ENCODE measurements around the gene BNC2.

The BNC2 gene

GRCh38 chr9:16627521-16627920 lies 242.9 kb downstream of the BNC2 start:
- TF ChIP-seq, protein P1, sequence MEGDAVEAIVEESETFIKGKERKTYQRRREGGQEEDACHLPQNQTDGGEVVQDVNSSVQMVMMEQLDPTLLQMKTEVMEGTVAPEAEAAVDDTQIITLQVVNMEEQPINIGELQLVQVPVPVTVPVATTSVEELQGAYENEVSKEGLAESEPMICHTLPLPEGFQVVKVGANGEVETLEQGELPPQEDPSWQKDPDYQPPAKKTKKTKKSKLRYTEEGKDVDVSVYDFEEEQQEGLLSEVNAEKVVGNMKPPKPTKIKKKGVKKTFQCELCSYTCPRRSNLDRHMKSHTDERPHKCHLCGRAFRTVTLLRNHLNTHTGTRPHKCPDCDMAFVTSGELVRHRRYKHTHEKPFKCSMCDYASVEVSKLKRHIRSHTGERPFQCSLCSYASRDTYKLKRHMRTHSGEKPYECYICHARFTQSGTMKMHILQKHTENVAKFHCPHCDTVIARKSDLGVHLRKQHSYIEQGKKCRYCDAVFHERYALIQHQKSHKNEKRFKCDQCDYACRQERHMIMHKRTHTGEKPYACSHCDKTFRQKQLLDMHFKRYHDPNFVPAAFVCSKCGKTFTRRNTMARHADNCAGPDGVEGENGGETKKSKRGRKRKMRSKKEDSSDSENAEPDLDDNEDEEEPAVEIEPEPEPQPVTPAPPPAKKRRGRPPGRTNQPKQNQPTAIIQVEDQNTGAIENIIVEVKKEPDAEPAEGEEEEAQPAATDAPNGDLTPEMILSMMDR (conservative IDR thresholded peaks at IDR 0.05; ENCODE audit: low read depth, low read length): no peak
- H3K4me3 ChIP-seq (ENCODE audit: low read length): no peak overlapping the region
- DNase-seq (ENCODE audit: low read depth): no peak

DNA sequence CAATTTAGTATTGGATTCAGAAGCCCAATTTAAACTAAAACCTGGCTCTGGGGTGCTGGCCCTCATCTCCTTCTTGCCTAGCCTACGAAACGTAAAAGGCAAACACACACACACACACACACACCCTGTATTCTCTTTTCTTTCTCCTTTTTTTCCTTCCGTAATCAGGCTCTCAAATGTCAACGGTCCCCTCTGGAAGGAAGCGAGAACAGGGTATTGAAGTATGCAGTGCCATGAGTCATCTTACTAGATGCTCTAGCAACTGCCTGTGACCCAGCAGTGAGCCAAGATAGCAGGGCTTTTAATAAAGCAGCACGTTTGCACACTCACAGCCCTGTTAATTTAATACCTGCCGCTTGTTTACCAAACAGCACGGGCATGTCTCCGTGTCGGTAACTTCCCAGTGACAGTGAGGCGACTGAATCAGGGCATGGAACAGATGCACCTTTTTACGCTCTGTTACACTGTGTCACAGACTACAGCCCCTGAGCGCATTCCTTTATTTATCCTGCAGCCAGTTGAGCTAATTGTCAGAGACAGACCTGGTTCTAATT lies 243.8 kb downstream of the BNC2 start:
- DNase-seq (ENCODE audit: low read depth): peak; percentile 77
- H3K4me3 ChIP-seq (ENCODE audit: low read length): peak overlapping the region; percentile 14
- TF ChIP-seq, protein P1 (conservative IDR thresholded peaks at IDR 0.05; ENCODE audit: low read depth, low read length): no peak

DNA sequence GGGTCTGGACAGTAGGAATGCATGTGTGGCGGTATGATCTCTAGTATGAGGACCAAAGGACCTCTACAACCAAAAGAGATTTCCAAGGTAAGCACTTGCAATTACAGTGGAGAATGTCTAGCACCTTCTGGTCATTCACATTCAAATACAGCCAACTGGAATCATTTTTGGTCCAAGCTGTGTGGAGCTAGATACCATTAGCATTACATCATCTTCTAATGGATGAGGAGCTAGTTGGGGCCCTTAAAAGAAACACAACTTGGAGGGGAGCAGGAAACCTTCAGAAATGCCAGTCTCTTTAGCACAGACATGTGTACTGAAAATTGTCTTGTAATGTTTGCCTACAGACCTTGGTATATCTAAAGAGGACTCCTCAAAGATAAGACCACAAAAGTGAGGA lies 244.7 kb downstream of the BNC2 start:
- TF ChIP-seq, protein P1 (conservative IDR thresholded peaks at IDR 0.05; ENCODE audit: low read depth, low read length): no peak
- no peak overlapping the region for H3K4me3 ChIP-seq (ENCODE audit: low read length)
- DNase-seq (ENCODE audit: low read depth): no peak

GRCh38 chr9:16625161-16625631 lies 245.3 kb downstream of the BNC2 start:
- no peak for DNase-seq (ENCODE audit: low read depth)
- TF ChIP-seq, protein P1 (conservative IDR thresholded peaks at IDR 0.05; ENCODE audit: low read depth, low read length): no peak
- H3K4me3 ChIP-seq (ENCODE audit: low read length): no peak overlapping the region

DNA sequence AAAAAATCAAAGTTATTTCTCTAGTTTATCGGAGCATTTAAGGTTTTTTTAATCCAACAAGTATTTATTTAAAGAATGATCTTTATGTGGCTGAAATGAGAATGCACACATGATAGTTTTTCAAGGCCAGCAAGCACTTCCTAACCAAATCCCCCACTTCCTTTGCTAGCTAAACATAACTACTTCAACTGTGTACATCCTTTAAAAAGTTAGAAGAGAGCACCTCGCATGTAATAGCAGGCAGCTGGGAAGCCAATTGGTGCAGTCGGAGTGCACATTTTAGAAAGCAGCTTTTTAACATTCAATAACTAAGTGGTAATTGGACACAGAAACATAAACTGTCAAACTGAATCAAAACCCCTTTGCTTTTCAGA lies 245.7 kb downstream of the BNC2 start:
- no peak for DNase-seq (ENCODE audit: low read depth)

GRCh38 chr9:16623989-16624743 lies 246.3 kb downstream of the BNC2 start:
- H3K4me3 ChIP-seq (ENCODE audit: low read length): no peak overlapping the region
- TF ChIP-seq, protein P1 (conservative IDR thresholded peaks at IDR 0.05; ENCODE audit: low read depth, low read length): no peak
- DNase-seq (ENCODE audit: low read depth): no peak

More for the DNA sequence above, 245.7 kb downstream of the BNC2 start:
- no peak overlapping the region for H3K4me3 ChIP-seq (ENCODE audit: low read length)
- TF ChIP-seq, protein P1 (conservative IDR thresholded peaks at IDR 0.05; ENCODE audit: low read depth, low read length): no peak

DNA sequence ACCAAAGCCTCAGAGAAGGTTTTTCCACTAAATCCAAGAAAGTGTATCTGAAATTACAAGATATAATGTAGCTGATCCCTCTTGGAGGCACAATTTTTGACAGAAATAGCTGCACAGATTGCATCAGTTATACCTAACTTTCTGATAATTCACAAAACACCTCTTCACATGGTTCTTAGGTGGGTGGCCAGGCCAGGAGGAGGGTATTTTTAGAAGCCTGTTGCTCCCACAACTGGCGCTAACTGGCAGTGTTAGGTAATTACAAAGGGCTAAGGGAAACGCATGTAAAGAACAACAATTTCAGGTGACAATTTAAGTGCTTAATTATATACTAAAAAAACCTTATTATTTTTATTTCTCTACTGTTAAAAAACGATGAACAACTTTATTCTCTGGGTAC lies 247.9 kb downstream of the BNC2 start:
- DNase-seq (ENCODE audit: low read depth): no peak
- TF ChIP-seq, protein P1 (conservative IDR thresholded peaks at IDR 0.05; ENCODE audit: low read depth, low read length): no peak
- H3K4me3 ChIP-seq (ENCODE audit: low read length): no peak overlapping the region
